Stimulated activated CD4-positive, alpha-beta T cell treated with anti-CD3 and anti-CD28 coated beads, Interleukin-12 subunit alpha, Interleukin-12 subunit beta, amount 100 ng/mL, for 4 hours (primary cell): ENCODE data around the gene PPFIBP2.

Experiments
- DNase-seq: peaks from one replicate; pipeline ENCODE4 v3.0.0-alpha.2; 2020

Gene PPFIBP2

DNA sequence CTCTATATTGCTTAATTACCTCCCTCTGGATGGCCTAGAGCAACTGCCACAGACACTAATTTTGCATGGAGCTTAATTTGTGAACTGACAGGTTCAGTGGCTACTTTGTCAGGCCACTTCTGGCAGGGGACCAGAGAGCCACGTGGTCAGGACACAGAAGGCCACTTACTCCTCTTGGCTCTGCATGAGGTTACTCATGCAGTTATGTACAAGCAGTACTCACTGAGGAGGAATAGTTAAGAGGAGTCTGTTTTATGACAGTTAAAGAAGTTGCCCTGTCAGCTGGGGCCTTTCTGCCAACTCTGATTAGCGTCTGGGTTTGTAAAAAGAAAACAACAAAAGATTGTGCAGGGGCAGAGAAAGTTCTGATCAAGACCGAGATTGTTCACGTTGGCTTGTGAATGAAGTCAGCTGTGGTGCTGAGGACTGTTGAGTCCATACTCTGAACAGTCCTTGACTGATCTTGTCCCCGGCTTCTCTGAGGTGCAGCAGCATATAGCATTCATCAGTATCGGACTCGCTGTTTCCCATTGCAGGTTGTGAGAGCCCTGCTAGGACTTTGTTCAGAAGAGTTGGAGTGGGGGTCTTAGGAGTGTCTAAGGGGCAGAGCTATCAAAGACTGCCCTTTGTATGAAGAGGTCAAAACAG, 41.4 kb downstream of the PPFIBP2 start:
- DNase-seq, result no peak

DNA sequence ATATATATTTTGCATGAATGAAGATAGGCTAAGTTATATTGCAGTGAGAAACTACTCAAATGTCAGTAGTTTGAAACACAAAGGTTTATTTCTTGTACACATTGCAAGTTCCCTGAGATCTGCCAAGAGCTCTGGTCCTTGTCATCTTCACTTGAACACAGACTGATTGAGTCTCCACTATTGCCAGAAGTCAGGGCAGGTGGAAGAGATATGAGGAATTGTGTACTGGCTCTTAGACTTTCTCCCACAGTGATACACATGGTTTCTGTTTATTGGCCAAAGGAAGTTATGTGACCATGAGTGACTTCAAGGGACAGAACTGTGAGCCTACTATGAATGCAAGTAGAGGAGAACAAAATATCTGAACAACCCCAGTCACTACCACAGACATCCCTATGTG, 44.2 kb downstream of the PPFIBP2 start:
- DNase-seq, result no peak

DNA sequence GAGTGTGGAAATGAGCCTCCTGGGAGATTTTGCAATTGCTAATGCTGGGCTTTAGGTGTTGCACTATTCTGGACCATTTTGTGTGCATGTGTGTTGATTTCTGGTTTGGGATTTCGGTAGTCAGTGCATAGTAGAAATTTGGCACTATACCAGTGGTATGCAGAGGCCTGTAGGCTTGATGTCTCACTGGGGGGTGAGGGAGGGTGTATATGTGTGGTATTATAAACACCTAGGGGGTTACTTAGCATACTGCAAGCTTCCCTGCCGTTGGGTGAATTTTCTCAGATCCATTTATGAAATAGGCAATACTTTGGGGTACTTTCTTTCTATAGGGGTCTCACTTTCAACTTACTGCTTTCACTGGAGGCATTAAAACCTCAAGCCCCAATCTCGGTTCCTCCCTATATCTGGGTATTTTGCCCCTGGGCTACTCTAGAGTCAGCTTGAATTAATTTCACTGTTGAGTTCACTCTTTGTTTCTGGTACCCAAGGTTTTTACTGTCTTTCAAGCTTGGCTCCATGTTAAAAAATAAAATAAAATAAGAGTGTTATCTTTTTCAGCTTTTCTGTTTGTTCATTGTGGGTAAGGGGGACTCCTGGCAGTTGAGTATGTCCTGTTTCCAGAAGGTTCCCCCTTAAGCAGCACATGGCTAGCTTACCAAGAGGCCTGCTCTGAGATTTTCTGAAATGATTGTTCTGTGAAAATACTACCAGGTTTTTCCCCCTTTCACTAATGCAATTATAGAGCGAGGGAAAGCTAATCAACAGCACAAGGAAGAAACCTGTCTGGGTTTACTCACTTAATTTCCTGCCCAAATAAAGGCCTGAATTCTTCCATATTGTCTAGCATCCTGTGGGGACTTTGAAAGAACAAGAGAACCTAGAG, 45.8 kb downstream of the PPFIBP2 start:
- DNase-seq, result no peak

DNA sequence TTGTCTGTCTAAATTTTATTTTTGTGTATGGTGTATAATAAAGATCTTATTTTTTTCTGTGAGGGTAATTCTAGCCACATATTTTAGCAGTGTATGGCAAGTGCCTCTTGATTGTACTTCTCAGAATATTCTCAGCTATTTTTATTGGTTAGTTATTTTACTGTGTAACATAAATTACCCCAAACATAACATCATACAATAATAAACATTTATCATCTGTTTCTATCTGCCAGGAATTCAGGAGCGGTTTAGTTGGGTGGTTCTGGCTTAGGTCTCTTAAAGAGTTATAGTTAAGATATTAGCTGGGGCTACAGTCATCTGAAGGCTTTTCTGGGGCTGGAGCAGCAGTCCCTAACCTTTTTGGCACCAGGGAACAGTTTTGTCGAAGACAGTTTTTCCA, 47.8 kb downstream of the PPFIBP2 start:
- no peak for DNase-seq

DNA sequence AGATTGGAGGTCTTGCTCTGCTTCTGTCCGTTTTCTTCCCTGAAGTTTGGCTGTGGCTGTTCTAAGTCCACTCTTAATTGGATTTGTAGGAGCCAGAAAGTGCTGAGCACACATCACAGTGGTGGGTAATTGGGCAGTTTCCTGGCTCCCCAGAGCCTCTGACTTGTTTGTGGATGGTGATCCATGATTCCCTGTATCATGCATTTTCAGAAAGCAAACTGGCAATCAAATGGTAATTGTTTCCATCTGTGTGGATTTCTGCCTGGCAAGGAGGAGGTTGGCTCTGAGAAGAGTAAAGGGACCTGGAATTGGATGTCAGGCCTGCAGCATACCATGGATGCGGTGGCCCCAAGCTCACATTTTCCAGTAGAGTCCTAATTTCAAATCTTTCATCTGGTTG, 49.5 kb downstream of the PPFIBP2 start:
- no peak for DNase-seq

DNA sequence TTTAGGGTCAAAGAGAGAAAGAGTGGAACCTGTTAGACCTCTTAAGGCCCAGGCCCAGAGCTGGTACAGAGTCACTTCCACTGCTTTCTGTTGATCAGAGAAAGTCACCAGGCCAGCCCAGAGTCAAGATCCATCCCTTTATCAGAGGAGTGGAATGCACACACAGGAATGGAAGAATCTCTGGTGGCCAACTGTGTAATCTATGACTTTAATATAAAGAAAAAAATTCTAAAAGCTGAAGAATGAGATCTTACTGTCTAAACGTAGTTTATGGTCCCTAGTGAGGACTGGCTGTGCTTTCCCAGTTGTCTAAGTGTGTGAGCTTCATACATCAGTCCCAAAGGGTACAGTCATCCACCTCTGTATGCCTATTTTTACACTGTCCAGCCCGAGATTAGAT, 51.0 kb downstream of the PPFIBP2 start:
- DNase-seq, result no peak

DNA sequence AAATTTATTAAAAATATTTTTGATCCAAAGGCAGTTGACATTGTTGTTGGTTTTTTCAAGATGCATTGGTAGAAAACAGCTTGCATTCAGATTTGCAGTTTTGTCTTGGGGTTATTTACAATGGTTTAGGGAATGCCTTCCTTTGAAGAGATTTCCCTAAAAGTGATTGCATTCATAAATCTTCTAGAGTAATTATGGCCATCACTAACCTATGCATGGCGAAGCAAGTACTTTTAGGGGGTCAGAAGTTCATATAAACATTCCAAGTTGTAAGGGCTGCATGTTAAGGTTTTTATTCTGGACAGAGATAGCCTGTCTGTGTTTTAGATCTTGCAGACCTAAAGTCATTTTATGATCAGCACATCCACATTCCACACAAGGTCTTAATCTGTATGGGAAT, 53.5 kb downstream of the PPFIBP2 start:
- DNase-seq, result no peak

DNA sequence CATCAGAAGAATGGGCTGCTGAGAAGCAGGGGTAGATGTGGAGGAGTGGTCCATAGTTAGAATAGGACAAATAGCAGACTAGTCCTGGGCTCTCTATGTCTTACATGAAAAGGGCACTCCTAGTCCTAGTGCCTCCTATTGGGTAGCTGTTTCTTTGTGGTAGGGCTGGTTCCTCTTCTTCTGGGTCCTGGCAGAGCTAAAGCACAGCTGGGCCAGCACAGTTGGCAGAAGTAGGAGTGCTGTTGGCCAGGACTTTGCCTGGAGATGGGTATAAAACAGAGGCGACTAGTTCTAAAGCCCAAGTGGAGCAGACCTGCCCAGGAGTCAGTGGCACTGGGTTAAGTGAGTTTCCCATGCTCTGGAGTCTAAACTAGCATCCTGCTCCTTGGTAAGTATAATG, 55.2 kb downstream of the PPFIBP2 start:
- no peak for DNase-seq

DNA sequence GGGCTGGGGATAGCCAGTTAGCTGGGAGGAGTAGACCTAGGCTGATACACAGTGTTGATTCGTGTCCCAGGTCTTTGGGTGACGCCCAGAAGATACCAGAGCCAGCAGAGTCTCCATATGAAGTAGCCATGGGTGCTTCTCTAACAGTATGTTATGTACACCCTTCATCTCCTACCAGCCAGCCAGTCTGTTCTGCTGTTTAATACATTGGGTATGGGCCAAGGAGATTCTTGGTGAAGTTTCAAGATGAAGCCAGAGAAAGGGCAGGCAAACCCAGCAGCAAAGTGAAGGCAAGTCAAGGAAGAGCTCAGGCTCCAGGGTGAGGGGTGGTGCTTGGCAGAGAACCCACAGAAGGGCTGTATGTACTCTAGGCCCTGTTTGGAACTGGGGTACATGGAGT, 56.4 kb downstream of the PPFIBP2 start:
- DNase-seq, result no peak

DNA sequence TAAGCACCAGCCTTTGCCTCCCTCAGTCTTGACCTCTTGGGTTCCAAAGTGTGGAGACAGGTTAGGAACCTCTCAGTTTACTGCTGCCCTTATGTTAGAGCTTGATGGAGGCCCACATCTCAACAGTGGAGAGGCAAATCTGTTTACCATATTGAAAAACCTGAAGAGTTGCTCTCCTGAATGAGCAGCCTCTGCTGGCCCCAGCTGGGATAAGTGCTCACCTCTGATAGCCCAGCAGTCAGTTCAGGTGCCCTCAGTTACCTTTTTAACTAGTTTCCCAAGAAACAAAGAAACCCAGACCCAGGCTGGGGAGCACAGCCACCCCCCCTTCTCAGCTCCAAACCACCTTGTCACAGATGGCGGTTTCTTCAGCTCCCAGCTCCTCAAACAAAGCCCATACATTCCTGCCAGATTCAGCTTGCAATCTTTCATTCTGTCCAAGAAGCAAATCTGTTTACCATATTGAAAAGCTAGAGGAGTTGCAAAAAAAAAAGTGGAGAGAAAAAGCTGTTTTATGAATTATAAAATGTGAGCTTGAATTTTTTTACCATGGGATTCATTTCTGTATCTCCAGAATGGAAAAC, 57.2 kb downstream of the PPFIBP2 start:
- DNase-seq, result no peak

DNA sequence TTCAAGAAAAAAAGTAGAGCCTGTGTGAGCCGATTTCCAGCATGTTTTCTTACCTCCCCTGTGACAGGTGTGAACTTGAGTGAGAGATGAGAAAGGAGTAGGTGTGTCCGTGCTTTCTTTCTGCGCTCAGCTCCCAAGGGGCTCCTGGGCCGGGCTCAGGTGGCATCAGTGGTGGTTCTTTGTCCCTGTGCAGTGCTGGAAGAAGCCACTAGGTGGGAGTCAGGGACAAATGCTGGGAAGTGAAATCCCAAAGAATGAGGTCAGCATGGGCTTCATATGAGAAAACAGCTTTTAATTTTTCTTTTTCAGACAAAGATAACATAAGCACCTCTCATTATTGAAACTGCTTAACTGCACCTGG, 57.8 kb downstream of the PPFIBP2 start:
- DNase-seq, result no peak

DNA sequence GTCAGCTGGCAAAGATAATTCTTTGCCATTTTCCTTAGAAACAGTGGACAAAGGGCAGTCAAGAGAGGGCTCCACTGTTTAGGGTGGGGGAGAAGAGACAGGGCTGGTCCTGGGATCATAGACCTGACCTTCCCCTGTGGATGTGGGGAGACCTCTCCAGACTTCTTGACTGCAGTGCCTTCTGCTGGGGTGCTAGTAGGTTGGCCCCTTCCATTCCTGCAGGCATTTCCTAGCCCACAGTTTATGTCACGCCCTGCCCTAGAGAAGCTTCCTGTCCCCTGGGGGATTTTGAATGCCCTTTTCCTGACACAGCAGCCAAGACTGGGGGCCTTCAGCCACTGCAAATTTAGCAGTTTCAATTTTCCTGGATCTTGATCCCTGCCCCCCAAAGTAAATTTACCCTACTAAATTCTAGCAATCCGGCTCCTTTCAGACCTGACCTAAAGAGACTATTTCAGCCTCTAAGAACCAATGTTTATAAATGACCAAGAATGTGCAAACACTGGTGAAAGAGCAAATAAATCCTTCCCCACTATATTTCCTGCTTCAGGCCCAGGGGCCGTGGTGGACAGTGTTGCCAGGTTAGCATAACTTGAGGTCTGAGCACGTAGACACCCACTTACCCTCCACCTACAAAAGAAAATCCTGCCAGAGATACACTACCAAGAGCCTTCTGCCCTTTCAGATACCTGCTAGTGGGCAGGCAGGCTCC, 58.4 kb downstream of the PPFIBP2 start:
- DNase-seq, result no peak

DNA sequence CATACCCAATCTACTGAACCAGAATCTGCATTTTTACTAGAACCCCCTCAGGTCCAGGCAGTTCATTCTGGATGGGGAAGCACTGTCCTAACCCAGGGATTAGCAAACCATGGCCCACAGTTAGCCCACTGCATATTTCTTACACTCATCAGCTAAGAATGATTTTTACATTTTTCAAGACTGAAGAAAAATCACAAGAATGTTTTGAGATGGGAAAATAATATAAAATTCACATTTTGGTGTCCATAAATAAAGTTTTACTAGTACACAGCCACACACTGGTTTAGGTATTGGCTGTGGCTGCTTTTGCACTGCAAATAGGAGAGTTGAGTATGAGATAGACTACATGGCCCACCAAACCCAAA, 59.4 kb downstream of the PPFIBP2 start:
- no peak for DNase-seq

DNA sequence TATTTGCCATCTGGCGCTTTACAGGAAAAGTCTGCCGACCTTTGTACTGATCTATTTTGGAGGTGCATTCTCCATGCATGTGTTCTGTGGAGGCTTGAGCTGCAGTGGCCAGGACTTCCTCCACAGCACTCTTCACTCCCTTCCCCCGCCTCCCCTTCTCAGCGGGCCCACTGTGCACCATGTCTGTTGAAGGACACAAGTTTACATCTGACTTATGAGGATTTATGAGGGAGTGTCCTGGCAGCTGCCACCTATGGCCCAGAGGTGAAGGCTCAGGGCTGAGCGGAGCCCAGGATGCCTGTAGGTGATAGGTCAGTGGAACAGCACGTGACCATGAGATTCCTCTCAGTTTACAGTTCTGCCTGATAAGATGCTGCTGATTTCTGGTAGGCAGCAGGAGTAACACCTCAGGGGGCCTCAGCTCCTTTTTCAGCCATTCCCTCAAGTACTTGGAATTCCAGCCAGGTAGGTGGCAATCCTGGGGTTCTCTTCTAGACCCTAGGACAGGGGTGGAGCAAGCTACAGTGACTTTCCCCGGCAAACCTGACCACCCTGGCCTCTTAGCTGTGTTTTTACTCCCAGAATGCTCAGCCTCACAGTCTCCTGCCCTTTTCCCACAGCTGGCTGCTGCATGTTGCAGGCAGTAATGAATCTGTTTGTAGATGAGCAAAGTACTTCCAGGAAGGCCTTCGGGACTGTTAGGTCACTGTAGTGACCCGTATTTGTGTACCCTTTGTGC, 59.9 kb downstream of the PPFIBP2 start:
- DNase-seq, result no peak

DNA sequence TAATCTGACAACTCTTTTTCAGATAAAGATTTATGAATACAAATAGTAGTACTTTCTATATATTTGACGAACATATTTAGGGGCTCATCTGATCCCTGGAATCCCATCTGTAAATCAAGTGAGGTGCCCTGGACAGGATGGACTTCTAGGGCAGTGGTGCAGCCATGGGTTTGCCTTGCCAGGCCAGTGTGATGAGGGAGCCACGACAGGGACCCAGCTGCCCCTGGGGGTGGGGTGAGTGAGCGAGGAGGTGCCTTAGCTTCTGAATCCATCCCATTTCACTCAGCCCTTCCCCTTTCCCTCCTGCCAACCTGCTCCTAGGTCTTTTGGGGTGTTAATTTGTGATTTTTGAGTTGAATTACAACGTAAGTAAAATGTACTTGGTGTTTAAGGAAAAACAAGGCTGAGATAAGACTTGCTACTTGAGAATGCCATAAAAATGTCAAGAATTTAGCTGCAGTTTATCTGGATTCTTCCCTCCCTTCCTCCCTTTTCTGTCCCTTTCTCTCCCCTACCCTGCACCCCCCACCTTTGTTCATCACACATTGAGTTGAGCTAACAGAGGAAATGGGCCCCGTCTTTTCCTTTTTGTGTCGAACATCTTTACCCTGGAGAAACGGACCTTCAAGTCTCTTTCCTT, 60.8 kb downstream of the PPFIBP2 start:
- DNase-seq, result no peak

DNA sequence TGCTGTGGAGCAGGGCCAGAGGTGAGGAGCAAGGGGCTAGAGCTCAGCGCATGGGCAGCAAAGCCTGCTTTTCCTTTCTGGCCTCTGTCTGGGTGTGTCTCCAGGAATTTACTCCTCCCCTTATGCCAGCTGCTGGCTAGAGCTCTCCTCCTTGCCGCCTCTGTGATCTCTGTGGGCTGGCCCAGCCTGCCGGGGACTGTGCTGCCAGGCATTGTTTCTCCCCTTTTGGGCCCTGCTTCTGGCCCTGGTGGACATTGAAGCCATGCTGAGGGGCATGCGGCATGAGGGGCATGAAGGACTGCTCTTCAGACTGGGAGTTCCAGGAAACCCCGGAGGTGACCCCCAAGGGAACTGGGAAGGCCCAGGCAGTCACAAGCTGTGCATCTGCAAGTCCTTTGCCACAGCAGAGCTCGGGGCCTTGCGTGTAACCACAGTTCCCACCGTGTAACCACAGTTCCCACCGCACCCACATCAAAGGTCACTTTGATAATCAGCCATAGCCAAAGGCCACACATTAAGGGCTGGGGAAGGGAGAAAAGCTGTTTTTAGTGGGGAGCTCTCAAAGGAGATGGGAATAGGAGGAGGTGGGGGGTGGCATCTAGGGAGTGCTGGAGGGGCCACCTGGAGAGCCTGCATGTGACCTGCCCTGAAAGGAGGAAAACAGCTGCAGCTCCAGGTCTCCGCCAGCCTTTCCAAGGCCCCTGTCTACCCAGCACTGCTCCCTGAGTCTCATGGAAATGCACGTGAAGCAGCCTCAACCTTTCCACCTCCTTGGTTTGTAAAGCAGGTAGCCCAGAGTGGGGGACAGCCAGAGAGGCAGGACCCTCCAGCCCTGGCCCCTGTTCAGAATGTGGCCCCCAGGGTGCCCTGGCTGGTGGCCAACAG, 62.3 kb downstream of the PPFIBP2 start:
- no peak for DNase-seq

DNA sequence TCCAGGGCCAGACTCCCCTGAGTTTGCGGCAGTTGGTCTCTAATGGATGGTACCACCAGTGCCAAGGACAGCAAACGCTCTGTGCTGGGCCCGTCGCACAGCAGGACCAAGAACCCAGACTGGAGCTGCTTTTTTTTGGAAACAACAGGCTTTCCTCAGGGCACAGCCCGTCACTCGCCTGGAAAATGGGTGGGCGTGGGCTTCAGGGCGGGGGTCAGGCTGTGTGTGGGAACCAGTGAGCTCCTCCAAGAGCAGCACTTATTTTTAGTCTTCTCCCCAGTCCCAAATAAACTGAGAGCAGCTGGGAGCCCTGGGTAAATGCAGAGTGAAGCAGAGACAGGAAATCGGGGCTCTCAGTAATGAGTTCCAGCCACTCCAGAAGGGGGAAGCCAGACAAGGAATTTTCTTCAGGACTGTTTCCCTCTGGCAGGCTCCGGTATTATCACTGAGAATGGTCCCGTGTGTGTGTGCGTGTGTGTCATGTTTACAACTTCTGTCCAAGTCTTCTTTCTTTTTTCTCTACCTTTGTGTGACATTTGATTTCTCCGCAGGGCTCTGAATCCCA, 63.0 kb downstream of the PPFIBP2 start:
- no peak for DNase-seq

DNA sequence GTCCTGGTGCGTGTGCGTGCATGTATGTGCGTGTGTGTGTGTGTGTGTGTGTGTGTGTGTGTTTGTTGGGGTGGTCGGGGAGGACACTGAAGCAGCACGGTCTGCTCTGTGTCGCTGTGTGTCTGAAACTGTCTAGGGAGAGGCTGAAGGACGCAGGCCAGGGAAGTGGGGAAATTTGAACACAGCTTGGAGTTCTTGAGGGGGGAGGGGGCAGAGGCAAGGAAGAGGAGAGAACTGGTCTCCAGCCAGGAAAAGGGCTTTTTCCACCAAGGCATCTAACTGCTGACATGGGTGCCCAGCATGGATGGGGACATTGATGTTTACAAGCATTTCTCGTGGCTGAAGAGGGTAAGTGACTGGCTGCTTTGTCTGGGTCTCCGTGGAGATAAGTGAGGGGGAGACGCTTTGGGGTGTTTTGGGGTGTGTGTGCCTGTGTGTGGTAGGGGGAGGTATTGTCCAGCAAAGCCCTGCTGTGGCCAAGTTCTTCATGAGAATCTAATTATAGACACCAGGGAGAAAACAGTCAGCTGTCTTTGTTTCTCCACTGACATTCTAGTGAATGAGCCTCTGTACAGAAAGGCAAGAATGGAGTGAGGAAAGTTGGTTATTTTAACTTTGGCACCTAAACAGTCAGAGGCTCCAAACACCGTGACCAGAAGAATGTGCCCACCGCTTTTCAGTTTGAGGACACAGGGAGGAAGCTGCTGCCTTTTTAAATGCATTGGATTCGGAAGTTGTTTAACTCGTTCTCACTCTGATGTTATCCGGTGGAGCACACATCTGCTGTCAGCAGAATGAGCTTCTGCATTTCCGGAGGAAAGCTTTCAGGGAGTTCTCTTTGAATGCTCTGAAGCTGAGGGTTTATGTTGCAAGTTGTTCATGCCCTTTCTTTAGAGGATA, 63.7 kb downstream of the PPFIBP2 start:
- DNase-seq, result no peak

DNA sequence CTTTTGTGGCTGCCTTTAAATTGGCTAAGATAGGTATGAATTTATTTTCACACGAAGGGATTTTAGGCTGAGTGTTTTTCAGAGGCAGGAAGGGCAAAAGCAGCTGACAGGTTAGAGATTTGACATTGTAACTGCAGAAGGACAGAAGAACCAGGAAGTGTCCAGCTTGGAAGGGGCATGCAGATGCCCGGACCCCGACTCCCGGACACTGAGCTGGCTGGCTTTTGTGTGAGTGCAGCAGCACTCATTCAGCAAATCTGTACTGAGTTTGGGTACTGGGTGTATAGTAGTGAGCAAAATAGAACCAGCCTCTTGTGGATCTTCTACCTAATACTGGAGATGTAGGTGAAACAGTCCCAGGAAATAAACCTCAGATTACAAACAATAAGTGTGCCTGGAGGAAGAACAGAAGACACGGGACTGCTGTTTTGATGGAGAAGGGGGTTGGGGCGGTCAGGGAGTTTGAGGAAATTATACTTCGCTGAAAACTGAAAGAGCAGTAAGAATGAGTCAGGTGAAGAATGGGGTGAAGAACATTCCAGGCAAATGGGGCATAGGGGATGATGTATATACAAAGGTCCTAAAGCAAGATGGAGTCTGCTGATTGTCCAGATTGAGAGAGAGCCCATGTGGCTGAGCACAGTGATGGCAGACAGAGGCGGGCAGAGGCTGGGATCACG, 64.6 kb downstream of the PPFIBP2 start:
- no peak for DNase-seq
